OCI-LY3 (cell line): ENCODE measurements around the gene ARMH3.
"Not testable (repeated sequence)": the region's sequence is repeated elsewhere in the genome, so short reads cannot be mapped to it uniquely, and the experiment has no call there.

Experiments used
- H2AFZ ChIP-seq: fragments of 200-600, 300-600 bp; shearing (Covaris generic); 2 replicates; pipeline ENCODE4 v1.6.0; 2014; ENCODE audit warnings: antibody characterized with exemption, low read depth, low read length
- H3K27ac ChIP-seq: fragments of 200-600, 300-600 bp; sonication (generic); 2 replicates; pipeline ENCODE4 v1.5.1; 2014; ENCODE audit warnings: mild to moderate bottlenecking, low read length, moderate library complexity, mixed read lengths
- H3K27me3 ChIP-seq: fragments of 200-600, 300-600 bp; sonication (generic); 2 replicates; pipeline ENCODE4 v1.6.1; 2014; ENCODE audit warnings: low read depth, low read length, mixed read lengths
- H3K36me3 ChIP-seq: fragments of 200-600, 300-600 bp; sonication (generic); replicated peaks from 2 replicates; pipeline ENCODE3; 2014; ENCODE audit warnings: low read depth, low read length, mixed read lengths
- H3K4me1 ChIP-seq: fragments of 300-600, 200-600 bp; sonication (generic); 2 replicates; pipeline ENCODE4 v1.6.1; 2014; ENCODE audit warnings: low read length, mixed read lengths
- H3K4me2 ChIP-seq: fragments of 200-600, 300-600 bp; sonication (generic); 2 replicates; pipeline ENCODE4 v1.6.1; 2014; ENCODE audit warnings: low read length, mixed read lengths
- H3K4me3 ChIP-seq: fragments of 300-600, 200-600 bp; sonication (generic); 2 replicates; pipeline ENCODE4 v1.5.1; 2014; ENCODE audit warnings: antibody characterized with exemption, mild to moderate bottlenecking, low read length, moderate library complexity
- H3K79me2 ChIP-seq: fragments of 300-600, 200-600 bp; shearing (Covaris generic); 2 replicates; pipeline ENCODE4 v1.6.1; 2014; ENCODE audit warnings: mild to moderate bottlenecking, low read length, mixed read lengths
- H3K9ac ChIP-seq: fragments of 300-600, 200-600 bp; shearing (Covaris generic); 2 replicates; pipeline ENCODE4 v1.6.0; 2014; ENCODE audit warnings: mild to moderate bottlenecking, low read length, moderate library complexity
- H3K9me3 ChIP-seq: fragments of 200-600, 300-600 bp; shearing (Covaris generic); 2 replicates; pipeline ENCODE4 v1.6.1; 2014; ENCODE audit warnings: low read length, mixed read lengths; ENCODE audit not compliant: insufficient read depth
- H4K20me1 ChIP-seq: fragments of 200-600, 300-600 bp; sonication (generic); 2 replicates; pipeline ENCODE4 v1.6.1; 2016; ENCODE audit warnings: low read length, mixed read lengths; ENCODE audit not compliant: insufficient read depth
- EZH2phosphoT487 ChIP-seq: fragments of 200-600 bp; shearing (Covaris generic); IDR thresholded peaks from 2 replicates; pipeline ENCODE4 v1.6.1; 2018; ENCODE audit warnings: antibody characterized with exemption, mixed run types, low read depth
- TF ChIP-seq, protein P1 (sequence below): fragments of 200-600, 300-600 bp; sonication (generic); IDR thresholded peaks from 2 replicates; pipeline ENCODE4 v1.5.1; 2014; ENCODE audit warnings: antibody characterized with exemption, low read length, low read depth

Gene ARMH3

DNA sequence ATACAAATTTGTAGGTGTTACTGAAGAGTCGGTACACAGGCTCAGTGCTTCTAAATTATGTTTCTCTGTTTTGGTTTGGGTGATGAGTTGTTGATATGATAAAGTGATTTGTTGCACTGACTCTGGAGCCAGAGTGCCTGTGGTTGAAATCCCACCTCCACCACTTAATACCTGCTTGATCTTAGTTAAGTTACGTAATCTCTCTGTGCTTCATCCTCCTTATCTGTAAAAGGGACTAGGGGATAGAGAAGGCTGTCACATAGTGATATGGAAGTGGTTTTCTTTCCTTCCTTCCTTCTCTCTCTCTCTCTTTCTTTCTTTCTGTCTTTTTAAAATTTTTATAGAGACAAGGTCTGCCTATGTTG is 8.5 kb upstream of the ARMH3 start:
- H3K27ac ChIP-seq: no peak overlapping the region
- TF ChIP-seq, protein P1, sequence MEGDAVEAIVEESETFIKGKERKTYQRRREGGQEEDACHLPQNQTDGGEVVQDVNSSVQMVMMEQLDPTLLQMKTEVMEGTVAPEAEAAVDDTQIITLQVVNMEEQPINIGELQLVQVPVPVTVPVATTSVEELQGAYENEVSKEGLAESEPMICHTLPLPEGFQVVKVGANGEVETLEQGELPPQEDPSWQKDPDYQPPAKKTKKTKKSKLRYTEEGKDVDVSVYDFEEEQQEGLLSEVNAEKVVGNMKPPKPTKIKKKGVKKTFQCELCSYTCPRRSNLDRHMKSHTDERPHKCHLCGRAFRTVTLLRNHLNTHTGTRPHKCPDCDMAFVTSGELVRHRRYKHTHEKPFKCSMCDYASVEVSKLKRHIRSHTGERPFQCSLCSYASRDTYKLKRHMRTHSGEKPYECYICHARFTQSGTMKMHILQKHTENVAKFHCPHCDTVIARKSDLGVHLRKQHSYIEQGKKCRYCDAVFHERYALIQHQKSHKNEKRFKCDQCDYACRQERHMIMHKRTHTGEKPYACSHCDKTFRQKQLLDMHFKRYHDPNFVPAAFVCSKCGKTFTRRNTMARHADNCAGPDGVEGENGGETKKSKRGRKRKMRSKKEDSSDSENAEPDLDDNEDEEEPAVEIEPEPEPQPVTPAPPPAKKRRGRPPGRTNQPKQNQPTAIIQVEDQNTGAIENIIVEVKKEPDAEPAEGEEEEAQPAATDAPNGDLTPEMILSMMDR: no peak
- TF ChIP-seq EZH2phosphoT487: no peak
- peak overlapping the region; percentile 97 for H3K4me2 ChIP-seq
- peaks cover 13% of the 10 kb centered on the region for H3K4me1 ChIP-seq
- H3K79me2 ChIP-seq: peaks cover 16% of the 10 kb centered on the region
- H3K36me3 ChIP-seq: no peaks in the 10 kb centered on the region
- H3K9ac ChIP-seq: peak overlapping the region; percentile 76
- peak overlapping the region; percentile 79 for H3K4me3 ChIP-seq
- no peaks in the 10 kb centered on the region for H4K20me1 ChIP-seq
- peak overlapping the region; percentile 94 for H2AFZ ChIP-seq
- no peaks in the 10 kb centered on the region for H3K9me3 ChIP-seq
- no peaks in the 10 kb centered on the region for H3K27me3 ChIP-seq

DNA sequence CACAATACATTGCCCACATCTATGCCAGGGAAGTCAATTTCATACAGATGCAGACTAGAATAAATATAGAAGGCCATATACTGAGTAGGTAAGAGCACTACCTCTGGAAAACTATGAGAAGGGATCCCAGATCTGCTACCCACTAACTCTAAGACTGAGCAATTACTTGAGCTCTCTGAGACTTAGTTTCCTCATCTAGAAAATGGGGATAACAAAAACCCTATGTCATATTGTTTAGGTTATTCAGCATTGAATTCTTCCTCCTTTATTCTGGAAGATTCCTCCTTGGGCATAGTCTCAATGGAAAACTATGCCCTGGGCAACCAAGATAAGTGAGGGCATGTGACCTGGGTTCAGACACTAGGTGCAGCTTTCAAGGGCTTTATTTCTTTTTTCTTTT is 4.0 kb upstream of the ARMH3 start:
- no peak for TF ChIP-seq EZH2phosphoT487
- TF ChIP-seq, protein P1: no peak
- Histone ChIP-seq H3K4me2 (no peak overlapping the region), H3K9ac (no peak overlapping the region), H3K4me1 (peaks cover 10% of the 10 kb centered on the region), H3K27ac (no peak overlapping the region), H3K9me3 (no peaks in the 10 kb centered on the region), H3K4me3 (no peak overlapping the region), H2AFZ (no peak overlapping the region), H3K79me2 (peaks cover 8% of the 10 kb centered on the region), H3K27me3 (no peaks in the 10 kb centered on the region), H4K20me1 (no peaks in the 10 kb centered on the region), H3K36me3 (no peaks in the 10 kb centered on the region)

DNA sequence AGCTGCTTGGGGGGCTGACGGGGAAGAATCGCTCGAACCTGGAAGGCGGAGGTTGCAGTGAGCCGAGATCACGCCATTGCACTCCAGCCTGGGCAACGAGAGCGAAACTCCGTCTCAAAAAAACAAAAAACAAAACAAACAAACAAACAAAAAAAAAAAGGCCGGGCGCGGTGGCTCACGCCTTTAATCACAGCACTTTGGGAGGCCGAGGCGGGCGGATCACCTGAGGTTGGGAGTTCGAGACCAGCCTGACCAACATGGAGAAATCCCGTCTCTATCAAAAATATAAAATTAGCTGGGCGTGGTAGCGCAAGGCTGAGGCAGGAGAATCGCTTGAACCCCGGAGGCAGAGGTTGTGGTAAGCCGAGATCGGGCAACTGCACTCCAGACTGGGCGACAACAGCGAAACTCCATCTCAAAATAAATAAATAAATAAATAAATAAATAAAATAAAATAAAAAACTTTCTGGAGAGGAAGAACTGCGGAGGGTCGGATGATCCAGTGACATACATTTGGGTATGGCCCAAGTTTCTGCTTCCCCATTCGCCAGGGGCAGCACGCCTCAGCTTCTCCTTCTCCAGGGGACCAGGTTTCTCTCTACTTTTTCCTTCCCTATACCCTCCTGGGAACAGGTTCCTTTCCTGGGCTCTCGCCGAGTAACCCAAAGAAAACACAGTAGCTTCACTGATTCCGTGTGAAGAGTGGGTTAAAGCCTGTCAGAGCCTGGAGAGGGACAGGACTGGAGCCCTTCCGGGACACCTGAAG is 909 bp downstream of the ARMH3 start:
- Histone ChIP-seq H2AFZ (peak overlapping the region; percentile 16), H3K79me2 (peaks cover 40% of the 10 kb centered on the region)
- H3K9me3 ChIP-seq: not testable (repeated sequence)

DNA sequence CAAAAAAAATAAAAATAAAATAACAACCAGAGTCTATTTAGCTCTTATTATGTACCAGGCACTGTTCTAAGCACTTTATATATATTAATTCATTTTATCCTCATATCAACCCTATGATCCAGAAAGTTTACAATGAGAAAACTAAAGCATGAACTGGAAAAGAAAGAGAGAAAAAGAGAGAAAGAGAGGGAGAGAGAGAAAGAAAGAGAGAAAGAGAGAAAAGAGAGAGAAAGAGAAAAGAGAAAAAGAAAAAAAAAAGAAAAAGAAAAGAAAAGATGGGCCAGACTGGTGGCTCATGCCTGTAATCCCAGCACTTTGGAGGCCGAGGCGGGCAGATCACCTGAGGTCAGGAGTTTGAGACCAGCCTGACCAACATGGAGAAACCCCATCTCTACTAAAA is 9.9 kb downstream of the ARMH3 start:
- peaks cover 8% of the 10 kb centered on the region; the same call in 1 of the 2 replicates for H4K20me1 ChIP-seq
- peaks cover 37% of the 10 kb centered on the region for H3K79me2 ChIP-seq
- no peak overlapping the region for H3K27ac ChIP-seq
- no peak overlapping the region for H3K9ac ChIP-seq
- no peak overlapping the region for H3K4me3 ChIP-seq
- no peaks in the 10 kb centered on the region for H3K27me3 ChIP-seq
- no peaks in the 10 kb centered on the region for H3K9me3 ChIP-seq
- peaks cover 6% of the 10 kb centered on the region; the same call in 1 of the 2 replicates for H3K4me1 ChIP-seq
- TF ChIP-seq, protein P1: no peak
- TF ChIP-seq EZH2phosphoT487: no peak
- H2AFZ ChIP-seq: no peak overlapping the region
- no peak overlapping the region for H3K4me2 ChIP-seq
- H3K36me3 ChIP-seq: no peaks in the 10 kb centered on the region

More for the DNA sequence above, 909 bp downstream of the ARMH3 start:
- H4K20me1 ChIP-seq, H3K36me3 ChIP-seq, H3K27me3 ChIP-seq: not testable (repeated sequence)
- H3K4me3 ChIP-seq: peak overlapping the region; percentile 98
- peaks cover 14% of the 10 kb centered on the region; the same call in 1 of the 2 replicates for H3K4me1 ChIP-seq
- H3K9ac ChIP-seq: peak overlapping the region; percentile 85
- H3K27ac ChIP-seq: peak overlapping the region; percentile 65
- H3K4me2 ChIP-seq: peak overlapping the region; percentile 85
